Upper lobe of right lung (tissue), 1 donor: Measurements from ENCODE around the gene VPS37D. TPM values are rescaled to one million over a fixed set of nuclear protein-coding genes. Genes with fewer than 3 reads are reported as not detected.
A peak's percentile ranks its signal among the peaks of the same experiment; 100 is the strongest.
"Not testable (repeated sequence)": the region's sequence is repeated elsewhere in the genome, so short reads cannot be mapped to it uniquely, and the experiment has no call there.

Experiments used
- ATAC-seq: fragments of 200-7000 bp; cut with Tn5 transposase; one replicate; pipeline ENCODE4 v1.9.1; 2020; ENCODE audit warnings: mild to moderate bottlenecking, moderate library complexity
- DNase-seq: peaks from one replicate; pipeline ENCODE4 v3.0.0-alpha.2; 2020
- H3K27ac ChIP-seq: fragments of 200-600 bp; one replicate; pipeline ENCODE4 v1.8.0; 2022
- H3K27me3 ChIP-seq: fragments of 200-600 bp; one replicate; pipeline ENCODE4 v1.8.0; 2022; ENCODE audit warnings: mild to moderate bottlenecking
- H3K36me3 ChIP-seq: fragments of 200-600 bp; one replicate; pipeline ENCODE4 v1.8.0; 2022
- H3K4me1 ChIP-seq: fragments of 200-600 bp; one replicate; pipeline ENCODE4 v1.8.0; 2022
- H3K4me3 ChIP-seq: fragments of 200-600 bp; one replicate; pipeline ENCODE4 v1.8.0; 2022; ENCODE audit warnings: mild to moderate bottlenecking
- H3K9me3 ChIP-seq: fragments of 200-600 bp; one replicate; pipeline ENCODE4 v1.8.0; 2022
- intact Hi-C: fragments of 100-400 bp; cut with DNase I; formaldehyde crosslinking; loops from one replicate; pipeline ENCODE4 v1.11.0; 2022
- total RNA-seq: library from RNA; stranded (reverse); fragmentation: NEBNext Ultra II Directional; extraction: Animal tissue kit (Norgen Biotek cat#: 25700); gene quantifications from one replicate; pipeline ENCODE4 v1.2.1, GENCODE V29; 2021
- TF ChIP-seq, protein P1 (sequence below): fragments of 200-600 bp; IDR thresholded peaks from one replicate; pipeline ENCODE4 v1.8.0; 2022; ENCODE audit warnings: antibody characterized with exemption
- donor health status: DM: no; HTN: yes; CAD: no; lungs with severe emphysema.

Gene VPS37D
- total RNA-seq, 1 donor from 2014 or later: 1.4 TPM

DNA sequence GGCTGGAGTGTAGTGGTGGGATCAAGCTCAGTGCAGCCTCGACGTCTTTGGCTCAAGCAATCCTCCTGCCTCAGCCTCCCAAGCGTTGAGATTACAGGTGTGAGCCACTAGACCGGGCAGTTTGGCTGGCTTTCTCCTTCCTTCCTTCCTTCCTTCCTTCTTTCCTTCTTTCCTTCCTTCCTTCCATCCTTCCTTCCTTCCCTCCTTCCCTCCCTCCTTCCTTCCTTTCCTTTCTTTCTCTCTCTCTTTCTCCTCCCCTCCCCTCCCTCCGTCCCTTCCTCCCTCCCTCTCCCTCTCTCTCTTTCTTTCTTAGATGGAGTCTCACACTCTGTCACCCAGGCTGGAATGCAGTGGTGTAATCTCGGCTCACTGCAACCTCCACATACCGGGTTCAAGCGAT, 7.6 kb upstream of the VPS37D start:
- DNase-seq: no peak
- Histone ChIP-seq H3K27me3 (no peaks in the 10 kb centered on the region), H3K4me1 (no peaks in the 10 kb centered on the region), H3K4me3 (no peak overlapping the region), H3K9me3 (no peaks in the 10 kb centered on the region), H3K27ac (no peak overlapping the region), H3K36me3 (no peaks in the 10 kb centered on the region)
- ATAC-seq: no peak
- intact Hi-C loops: no loop called here
- TF ChIP-seq, protein P1, sequence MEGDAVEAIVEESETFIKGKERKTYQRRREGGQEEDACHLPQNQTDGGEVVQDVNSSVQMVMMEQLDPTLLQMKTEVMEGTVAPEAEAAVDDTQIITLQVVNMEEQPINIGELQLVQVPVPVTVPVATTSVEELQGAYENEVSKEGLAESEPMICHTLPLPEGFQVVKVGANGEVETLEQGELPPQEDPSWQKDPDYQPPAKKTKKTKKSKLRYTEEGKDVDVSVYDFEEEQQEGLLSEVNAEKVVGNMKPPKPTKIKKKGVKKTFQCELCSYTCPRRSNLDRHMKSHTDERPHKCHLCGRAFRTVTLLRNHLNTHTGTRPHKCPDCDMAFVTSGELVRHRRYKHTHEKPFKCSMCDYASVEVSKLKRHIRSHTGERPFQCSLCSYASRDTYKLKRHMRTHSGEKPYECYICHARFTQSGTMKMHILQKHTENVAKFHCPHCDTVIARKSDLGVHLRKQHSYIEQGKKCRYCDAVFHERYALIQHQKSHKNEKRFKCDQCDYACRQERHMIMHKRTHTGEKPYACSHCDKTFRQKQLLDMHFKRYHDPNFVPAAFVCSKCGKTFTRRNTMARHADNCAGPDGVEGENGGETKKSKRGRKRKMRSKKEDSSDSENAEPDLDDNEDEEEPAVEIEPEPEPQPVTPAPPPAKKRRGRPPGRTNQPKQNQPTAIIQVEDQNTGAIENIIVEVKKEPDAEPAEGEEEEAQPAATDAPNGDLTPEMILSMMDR: no peak

DNA sequence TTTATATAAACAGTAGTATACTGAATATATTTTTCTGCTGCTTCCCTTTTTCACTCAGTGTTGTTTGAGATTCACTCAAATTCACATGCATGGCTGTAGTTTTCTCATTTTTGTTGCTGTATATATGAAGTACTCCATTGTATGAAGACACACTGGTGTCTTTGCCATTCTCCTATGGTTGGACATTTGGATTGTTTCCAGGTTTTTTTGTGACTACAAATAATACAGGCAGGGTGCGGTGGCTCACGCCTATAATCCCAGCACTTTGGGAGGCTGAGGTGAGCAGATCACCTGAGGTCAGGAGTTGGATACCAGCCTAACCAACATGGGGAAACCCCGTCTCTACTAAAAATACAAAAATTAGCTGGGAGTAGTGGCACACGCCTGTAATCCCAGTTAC, 7.0 kb upstream of the VPS37D start:
- H3K27me3 ChIP-seq, ATAC-seq, intact Hi-C loops, H3K9me3 ChIP-seq, H3K36me3 ChIP-seq, DNase-seq, H3K4me1 ChIP-seq, H3K27ac ChIP-seq, H3K4me3 ChIP-seq: not testable (repeated sequence)

DNA sequence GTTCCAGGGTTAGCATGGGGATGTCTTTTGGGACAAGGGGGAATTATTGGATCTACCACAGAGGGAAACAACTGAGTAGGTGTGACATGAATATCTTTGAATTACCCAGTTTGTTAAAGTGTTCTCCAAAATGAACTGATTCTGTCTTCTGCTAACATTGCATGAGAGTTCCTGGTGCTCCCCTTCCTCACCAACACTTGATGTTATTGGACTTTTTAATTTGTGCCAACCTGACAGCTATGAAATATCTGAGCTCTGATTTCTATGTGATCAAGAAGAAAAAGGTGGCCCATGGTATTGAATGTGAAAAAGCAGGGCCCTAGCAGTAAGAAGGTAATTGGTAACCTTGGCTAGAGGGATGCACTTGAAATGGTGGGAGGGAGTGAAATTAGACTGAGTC, 4.6 kb upstream of the VPS37D start:
- intact Hi-C loops: no loop called here
- no peaks in the 10 kb centered on the region for H3K4me1 ChIP-seq
- DNase-seq (no peak), ATAC-seq (no peak)
- H3K36me3 ChIP-seq: no peaks in the 10 kb centered on the region
- no peak overlapping the region for H3K4me3 ChIP-seq
- no peak overlapping the region for H3K27ac ChIP-seq
- H3K27me3 ChIP-seq: no peaks in the 10 kb centered on the region
- no peaks in the 10 kb centered on the region for H3K9me3 ChIP-seq
- TF ChIP-seq, protein P1: no peak

DNA sequence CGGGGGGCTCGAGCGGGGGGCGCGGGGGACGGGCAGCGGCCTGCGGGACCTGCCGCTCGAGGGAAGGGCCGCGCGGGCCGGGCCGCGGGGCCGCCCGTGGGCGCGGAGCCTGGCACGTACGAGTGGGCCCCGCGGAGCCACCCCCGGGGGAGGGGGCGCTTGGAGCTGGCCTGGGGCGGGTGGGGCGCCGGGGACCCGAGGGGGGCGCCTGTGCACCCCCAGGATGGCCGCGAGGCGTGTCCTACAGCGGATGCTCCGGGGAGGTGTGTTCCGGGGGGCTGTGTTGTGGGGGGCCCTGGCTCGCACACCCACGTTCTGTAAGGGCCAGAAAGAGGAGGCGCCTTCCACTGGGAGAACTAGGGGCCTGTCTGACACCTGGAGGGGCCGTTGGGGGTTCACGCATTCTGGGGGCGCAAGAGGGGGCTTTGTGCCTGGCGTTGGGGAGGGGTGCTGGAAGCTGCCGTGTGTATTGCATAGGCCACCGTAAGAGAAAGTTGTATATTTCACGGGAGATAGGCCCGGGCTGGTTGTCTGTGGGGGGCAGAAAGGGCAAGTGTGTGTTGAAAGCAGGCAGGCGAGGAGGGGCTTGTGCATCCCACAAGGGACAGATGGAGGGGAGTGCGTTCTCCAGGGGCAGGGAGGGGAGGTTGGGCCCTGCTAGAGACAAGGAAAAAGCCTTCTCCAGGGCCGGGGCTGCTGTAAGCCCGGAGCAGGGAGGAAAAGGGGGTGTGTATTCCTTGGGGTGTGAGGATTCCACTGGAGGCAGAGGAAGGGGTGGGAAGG, 663 bp downstream of the VPS37D start:
- no peaks in the 10 kb centered on the region for H3K9me3 ChIP-seq
- H3K4me3 ChIP-seq: peak overlapping the region; percentile 53
- TF ChIP-seq, protein P1: no peak
- H3K36me3 ChIP-seq: no peaks in the 10 kb centered on the region
- intact Hi-C loops: no loop called here
- ATAC-seq: no peak
- no peak overlapping the region for H3K27ac ChIP-seq
- no peaks in the 10 kb centered on the region for H3K27me3 ChIP-seq
- DNase-seq: no peak
- peaks cover 8% of the 10 kb centered on the region for H3K4me1 ChIP-seq

DNA sequence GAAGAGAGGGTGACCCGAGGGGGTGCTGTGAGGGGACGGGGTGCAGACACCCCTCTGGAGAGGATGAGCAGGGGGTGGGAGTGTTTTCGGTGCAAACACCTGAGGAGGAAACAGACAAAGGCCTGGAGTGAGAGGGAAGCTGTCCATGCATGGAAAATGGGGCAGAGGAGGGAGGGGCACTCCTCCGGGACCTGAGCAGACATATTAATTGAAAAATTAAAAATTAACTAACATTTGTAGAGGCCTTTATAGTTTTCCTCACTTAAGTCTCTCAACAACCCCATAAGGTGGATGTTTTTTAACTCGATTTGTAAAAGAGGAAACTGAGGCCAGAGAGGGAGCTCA, 1.2 kb downstream of the VPS37D start:
- TF ChIP-seq, protein P1: no peak
- no peak overlapping the region for H3K27ac ChIP-seq
- H3K4me1 ChIP-seq: peaks cover 8% of the 10 kb centered on the region
- no peaks in the 10 kb centered on the region for H3K27me3 ChIP-seq
- H3K4me3 ChIP-seq: peak overlapping the region; percentile 53
- H3K36me3 ChIP-seq: no peaks in the 10 kb centered on the region
- DNase-seq (no peak), ATAC-seq (no peak)
- H3K9me3 ChIP-seq: no peaks in the 10 kb centered on the region
- intact Hi-C loops: no loop called here

DNA sequence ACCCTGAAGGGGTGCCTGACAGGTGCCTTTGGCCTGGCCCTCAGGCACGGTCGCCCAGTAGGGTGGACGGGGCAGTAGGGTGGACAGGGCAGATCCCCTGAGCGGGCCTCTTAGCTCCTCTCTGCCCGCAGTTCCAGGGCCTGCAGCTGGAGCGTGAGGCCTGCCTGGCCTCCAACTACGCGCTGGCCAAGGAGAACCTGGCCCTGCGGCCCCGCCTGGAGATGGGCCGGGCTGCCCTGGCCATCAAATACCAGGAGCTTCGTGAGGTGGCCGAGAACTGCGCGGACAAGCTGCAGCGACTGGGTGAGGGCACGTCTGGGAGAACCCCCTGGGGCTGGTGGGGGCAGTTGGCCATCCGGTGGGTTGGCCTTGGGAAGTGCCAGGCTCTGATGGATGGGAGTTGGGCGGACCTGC, 1.7 kb downstream of the VPS37D start:
- ATAC-seq: no peak
- H3K9me3 ChIP-seq: no peaks in the 10 kb centered on the region
- H3K4me1 ChIP-seq: peaks cover 8% of the 10 kb centered on the region
- H3K27ac ChIP-seq: no peak overlapping the region
- no peak overlapping the region for H3K4me3 ChIP-seq
- TF ChIP-seq, protein P1: no peak
- H3K36me3 ChIP-seq: no peaks in the 10 kb centered on the region
- intact Hi-C loops: no loop called here
- no peak for DNase-seq
- no peaks in the 10 kb centered on the region for H3K27me3 ChIP-seq
